ENCODE measurements around the gene FBXO27.

Gene FBXO27, protein sequence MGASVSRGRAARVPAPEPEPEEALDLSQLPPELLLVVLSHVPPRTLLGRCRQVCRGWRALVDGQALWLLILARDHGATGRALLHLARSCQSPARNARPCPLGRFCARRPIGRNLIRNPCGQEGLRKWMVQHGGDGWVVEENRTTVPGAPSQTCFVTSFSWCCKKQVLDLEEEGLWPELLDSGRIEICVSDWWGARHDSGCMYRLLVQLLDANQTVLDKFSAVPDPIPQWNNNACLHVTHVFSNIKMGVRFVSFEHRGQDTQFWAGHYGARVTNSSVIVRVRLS

DNA sequence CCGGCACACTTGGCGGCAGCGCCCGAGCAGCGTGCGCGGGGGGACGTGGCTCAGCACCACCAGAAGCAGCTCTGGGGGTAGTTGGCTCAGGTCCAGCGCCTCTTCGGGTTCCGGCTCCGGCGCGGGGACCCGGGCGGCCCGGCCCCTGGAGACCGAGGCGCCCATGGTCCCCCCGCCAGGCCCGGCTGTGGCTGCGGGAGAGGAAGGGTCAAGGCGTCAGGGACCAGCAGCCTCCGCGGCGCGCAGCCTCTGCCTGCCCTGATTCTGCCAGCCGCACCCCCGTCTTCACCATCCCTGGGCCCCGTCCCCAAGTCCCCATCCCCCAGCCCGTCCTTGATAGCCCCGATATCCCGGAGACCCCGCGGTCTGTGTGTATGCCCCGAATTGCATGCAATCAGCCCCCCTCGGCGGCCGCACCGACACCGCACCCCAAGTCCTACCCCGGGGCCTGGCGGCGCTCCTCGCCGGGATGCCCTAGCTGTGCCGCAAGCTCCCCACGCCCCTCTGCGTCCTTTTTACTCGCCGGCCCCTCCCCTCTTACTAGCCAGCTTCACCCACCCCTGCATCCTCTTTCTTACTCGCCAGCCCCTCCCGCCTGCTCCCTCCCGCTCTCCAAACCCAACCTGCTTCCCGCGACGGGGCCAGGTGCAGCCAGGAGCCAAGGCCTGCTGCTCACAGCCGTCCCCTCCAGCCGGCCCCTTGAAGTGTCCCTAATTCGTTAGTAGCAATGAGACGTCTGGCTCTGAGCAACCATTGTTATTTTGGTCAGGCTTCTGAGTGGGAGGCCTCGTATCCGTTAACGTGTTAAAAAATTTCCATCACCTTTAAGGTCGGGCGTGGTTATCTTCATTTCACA is at the start of gene FBXO27:
TSS of gene FBXO27 (minus strand) at position 487 of the 856 bp plus-strand sequence. CDS start at position 165, 322 bp downstream.
- H3K27ac ChIP-seq = peak within 1 kb of the TSS; percentile 86
- peak within 1 kb of the TSS; percentile 6 for H3K9ac ChIP-seq
- H3K79me2 ChIP-seq = no peaks in the 10 kb centered on the region
- H3K4me2 ChIP-seq (ENCODE audit: low read length) = peak within 1 kb of the TSS; percentile 99
- peak within 1 kb of the TSS; percentile 77 for H3K4me3 ChIP-seq (ENCODE audit: low read depth, low read length)
- peak within 1 kb of the TSS; percentile 94 for H2AFZ ChIP-seq
- H3K9me3 ChIP-seq (ENCODE audit: control insufficient read depth, low read length) = no peaks in the 10 kb centered on the region
- TF ChIP-seq, protein P1, sequence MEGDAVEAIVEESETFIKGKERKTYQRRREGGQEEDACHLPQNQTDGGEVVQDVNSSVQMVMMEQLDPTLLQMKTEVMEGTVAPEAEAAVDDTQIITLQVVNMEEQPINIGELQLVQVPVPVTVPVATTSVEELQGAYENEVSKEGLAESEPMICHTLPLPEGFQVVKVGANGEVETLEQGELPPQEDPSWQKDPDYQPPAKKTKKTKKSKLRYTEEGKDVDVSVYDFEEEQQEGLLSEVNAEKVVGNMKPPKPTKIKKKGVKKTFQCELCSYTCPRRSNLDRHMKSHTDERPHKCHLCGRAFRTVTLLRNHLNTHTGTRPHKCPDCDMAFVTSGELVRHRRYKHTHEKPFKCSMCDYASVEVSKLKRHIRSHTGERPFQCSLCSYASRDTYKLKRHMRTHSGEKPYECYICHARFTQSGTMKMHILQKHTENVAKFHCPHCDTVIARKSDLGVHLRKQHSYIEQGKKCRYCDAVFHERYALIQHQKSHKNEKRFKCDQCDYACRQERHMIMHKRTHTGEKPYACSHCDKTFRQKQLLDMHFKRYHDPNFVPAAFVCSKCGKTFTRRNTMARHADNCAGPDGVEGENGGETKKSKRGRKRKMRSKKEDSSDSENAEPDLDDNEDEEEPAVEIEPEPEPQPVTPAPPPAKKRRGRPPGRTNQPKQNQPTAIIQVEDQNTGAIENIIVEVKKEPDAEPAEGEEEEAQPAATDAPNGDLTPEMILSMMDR (IDR thresholded peaks at IDR 0.05) = no peak
- H3K4me1 ChIP-seq = no peaks in the 10 kb centered on the region
- H3K36me3 ChIP-seq (ENCODE audit: control insufficient read depth, insufficient read depth, low read length) = no peaks in the 10 kb centered on the region
- H3K27me3 ChIP-seq (ENCODE audit: control insufficient read depth, insufficient read depth, low read length) = no peaks in the 10 kb centered on the region

DNA sequence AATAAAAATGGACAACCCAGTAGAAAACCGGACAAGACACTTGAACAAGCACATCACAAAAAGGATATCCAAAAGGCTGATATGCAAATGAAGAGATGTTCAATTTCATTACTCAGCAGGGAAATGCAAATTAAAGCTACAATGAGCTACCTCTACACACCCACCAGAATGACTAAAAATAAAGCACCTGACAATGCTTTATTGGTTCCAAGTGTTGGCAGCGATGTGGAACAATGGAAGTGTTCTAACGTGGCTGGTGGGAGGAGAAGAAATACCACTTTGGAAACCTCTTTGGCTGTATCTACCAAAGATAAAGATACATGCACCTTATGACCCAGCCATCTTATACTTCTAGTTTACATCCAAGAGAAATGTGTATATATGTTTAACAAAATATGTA is 48.1 kb upstream of the FBXO27 start:
- Histone ChIP-seq H3K27me3 (ENCODE audit: control insufficient read depth, insufficient read depth, low read length) (no peaks in the 10 kb centered on the region), H3K4me2 (ENCODE audit: low read length) (no peak overlapping the region), H3K27ac (no peak overlapping the region), H3K36me3 (ENCODE audit: control insufficient read depth, insufficient read depth, low read length) (no peaks in the 10 kb centered on the region), H3K9me3 (ENCODE audit: control insufficient read depth, low read length) (no peaks in the 10 kb centered on the region), H3K4me1 (peaks cover 11% of the 10 kb centered on the region), H3K79me2 (no peaks in the 10 kb centered on the region), H2AFZ (no peak overlapping the region), H3K4me3 (ENCODE audit: low read depth, low read length) (no peak overlapping the region), H3K9ac (no peak overlapping the region)
- TF ChIP-seq, protein P1 (IDR thresholded peaks at IDR 0.05) = no peak

DNA sequence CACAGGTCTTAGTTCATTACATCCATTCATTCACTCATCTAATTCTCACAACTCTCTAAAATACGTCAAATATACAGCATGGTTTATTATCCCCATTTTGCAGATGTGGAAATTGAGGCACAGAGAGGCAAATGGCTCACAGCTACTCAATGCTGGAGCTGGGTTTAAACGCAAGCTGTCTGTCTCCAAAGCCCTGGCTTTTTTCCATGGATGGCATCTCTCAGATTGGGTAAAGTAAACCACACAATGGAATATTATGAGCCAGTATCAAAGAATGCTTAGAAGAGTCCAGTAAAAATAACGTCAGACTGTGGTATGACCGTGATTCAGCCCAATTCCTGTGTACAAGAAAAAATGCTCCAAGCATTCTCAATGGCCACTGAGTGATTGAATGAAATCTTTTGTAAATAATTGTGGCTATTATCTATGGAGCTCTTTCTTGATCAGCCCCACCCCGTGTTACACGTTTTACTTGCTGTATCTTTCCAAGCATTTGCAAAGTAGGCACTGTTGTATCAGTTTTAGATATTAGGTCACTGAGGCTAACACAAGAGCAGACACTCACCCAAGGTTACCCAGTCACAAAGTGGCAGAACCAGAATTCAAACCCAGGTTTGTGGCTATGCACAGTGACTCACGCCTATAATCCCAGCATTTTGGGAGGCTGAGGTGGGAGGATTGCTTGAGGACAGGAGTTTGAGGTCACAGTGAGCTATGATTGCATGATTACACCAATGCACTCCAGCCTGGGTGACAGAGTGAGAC is 46.3 kb upstream of the FBXO27 start:
- H3K9me3 ChIP-seq (ENCODE audit: control insufficient read depth, low read length) = no peaks in the 10 kb centered on the region
- H3K4me2 ChIP-seq (ENCODE audit: low read length) = no peak overlapping the region
- no peaks in the 10 kb centered on the region for H3K36me3 ChIP-seq (ENCODE audit: control insufficient read depth, insufficient read depth, low read length)
- H3K4me1 ChIP-seq = peaks cover 16% of the 10 kb centered on the region
- TF ChIP-seq, protein P1 (IDR thresholded peaks at IDR 0.05) = no peak
- H3K27me3 ChIP-seq (ENCODE audit: control insufficient read depth, insufficient read depth, low read length) = no peaks in the 10 kb centered on the region
- H3K79me2 ChIP-seq = no peaks in the 10 kb centered on the region
- no peak overlapping the region for H3K9ac ChIP-seq
- no peak overlapping the region for H3K27ac ChIP-seq
- H3K4me3 ChIP-seq (ENCODE audit: low read depth, low read length) = no peak overlapping the region
- no peak overlapping the region for H2AFZ ChIP-seq

GRCh38 chr19:39077323-39077722 is 45.0 kb upstream of the FBXO27 start:
- Histone ChIP-seq H2AFZ (no peak overlapping the region), H3K9ac (no peak overlapping the region), H3K9me3 (ENCODE audit: control insufficient read depth, low read length) (no peaks in the 10 kb centered on the region), H3K36me3 (ENCODE audit: control insufficient read depth, insufficient read depth, low read length) (no peaks in the 10 kb centered on the region), H3K27me3 (ENCODE audit: control insufficient read depth, insufficient read depth, low read length) (no peaks in the 10 kb centered on the region), H3K4me1 (peaks cover 9% of the 10 kb centered on the region), H3K79me2 (no peaks in the 10 kb centered on the region), H3K4me2 (ENCODE audit: low read length) (no peak overlapping the region), H3K27ac (no peak overlapping the region), H3K4me3 (ENCODE audit: low read depth, low read length) (no peak overlapping the region)
- TF ChIP-seq, protein P1 (IDR thresholded peaks at IDR 0.05) = no peak

Measured in parathyroid adenoma (tissue), 2 donors.